WTC11 (cell line): Measurements from ENCODE around the gene FGD5. TPM values are rescaled to one million over a fixed set of nuclear protein-coding genes. Genes with fewer than 3 reads are reported as not detected.

Experiments used
- ATAC-seq: fragments of 200-7000 bp; cut with Tn5 transposase; 2 replicates; pipeline ENCODE4 v1.10.0; 2021; ENCODE audit warnings: mild to moderate bottlenecking, moderate library complexity
- CTCF ChIA-PET: fragments of 300-600 bp; sonication (Branson Sonifier 250); formaldehyde crosslinking; loops from one replicate; lab custom pipeline; 2021; ENCODE audit warnings: antibody characterized with exemption; lab: Charles Lee
- POLR2A ChIA-PET: fragments of 350-600 bp; sonication (Branson Sonifier 250); formaldehyde crosslinking; loops from one replicate; lab custom pipeline; 2021; ENCODE audit warnings: antibody characterized with exemption; lab: Charles Lee
- DNase-seq: peaks from one replicate; pipeline ENCODE4 v3.0.0; 2021; ENCODE audit warnings: low spot score
- H3K27ac Mint-ChIP-seq: 2 replicates; pipeline ENCODE4 v1.8.0; 2021; ENCODE audit warnings: mixed read lengths
- H3K27me3 Mint-ChIP-seq: 2 replicates; pipeline ENCODE4 v1.8.0; 2021; ENCODE audit warnings: low read depth, mild to moderate bottlenecking, moderate library complexity, mixed read lengths
- H3K36me3 Mint-ChIP-seq: 2 replicates; pipeline ENCODE4 v1.8.0; 2021; ENCODE audit warnings: mixed read lengths
- H3K4me1 Mint-ChIP-seq: 2 replicates; pipeline ENCODE4 v1.8.0; 2022; ENCODE audit warnings: mixed read lengths
- H3K4me3 Mint-ChIP-seq: 2 replicates; pipeline ENCODE4 v1.8.0; 2021; ENCODE audit warnings: mild to moderate bottlenecking, moderate library complexity, mixed read lengths
- H3K9me3 Mint-ChIP-seq: 2 replicates; pipeline ENCODE4 v1.8.0; 2021; ENCODE audit warnings: mixed read lengths
- AR ChIP-seq: fragments of 250-450 bp; sonication (Bioruptor Pico); IDR thresholded peaks from 2 replicates; pipeline ENCODE4 v1.9.0; 2021; ENCODE audit warnings: mild to moderate bottlenecking
- ATF2 ChIP-seq: sonication (generic); formaldehyde crosslinking; IDR thresholded peaks from 2 replicates; pipeline ENCODE4 v1.8.1; 2022; ENCODE audit warnings: low read depth, missing genetic modification reagents, borderline replicate concordance
- ATF6 ChIP-seq: sonication (generic); formaldehyde crosslinking; IDR thresholded peaks from 2 replicates; pipeline ENCODE4 v1.8.1; 2023; ENCODE audit warnings: mild to moderate bottlenecking, missing genetic modification reagents
- E2F5 ChIP-seq: sonication (generic); formaldehyde crosslinking; IDR thresholded peaks from 2 replicates; pipeline ENCODE4 v1.8.1; 2022; ENCODE audit warnings: mild to moderate bottlenecking, moderate library complexity, missing genetic modification reagents
- ELF4 ChIP-seq: sonication (generic); formaldehyde crosslinking; IDR thresholded peaks from 2 replicates; pipeline ENCODE4 v1.8.1; 2022; ENCODE audit warnings: low read depth, mild to moderate bottlenecking, moderate library complexity, missing genetic modification reagents
- ERG ChIP-seq: fragments of 250-450 bp; sonication (Bioruptor Pico); IDR thresholded peaks from 2 replicates; pipeline ENCODE4 v1.8.0; 2021; ENCODE audit warnings: mild to moderate bottlenecking
- ETV6 ChIP-seq: sonication (generic); formaldehyde crosslinking; IDR thresholded peaks from 2 replicates; pipeline ENCODE4 v1.8.1; 2022; ENCODE audit warnings: mild to moderate bottlenecking, missing genetic modification reagents
- FOXP1 ChIP-seq: sonication (generic); formaldehyde crosslinking; IDR thresholded peaks from 2 replicates; pipeline ENCODE4 v1.8.0; 2022; ENCODE audit warnings: missing genetic modification reagents, mild to moderate bottlenecking, moderate library complexity, borderline replicate concordance
- GRHL2 ChIP-seq: fragments of 250-450 bp; sonication (Bioruptor Pico); IDR thresholded peaks from 2 replicates; pipeline ENCODE4 v1.8.0; 2022; ENCODE audit warnings: mild to moderate bottlenecking, moderate library complexity; ENCODE audit not compliant: insufficient replicate concordance, severe bottlenecking
- HMGA2 ChIP-seq: fragments of 250-450 bp; sonication (Bioruptor Pico); IDR thresholded peaks from 2 replicates; pipeline ENCODE4 v1.4.0; 2021; ENCODE audit warnings: mild to moderate bottlenecking, moderate library complexity
- KAT7 ChIP-seq: sonication (generic); formaldehyde crosslinking; IDR thresholded peaks from 2 replicates; pipeline ENCODE4 v1.8.1; 2023; ENCODE audit warnings: missing genetic modification reagents, mild to moderate bottlenecking, borderline replicate concordance
- OVOL2 ChIP-seq: fragments of 250-450 bp; sonication (Bioruptor Pico); IDR thresholded peaks from 2 replicates; pipeline ENCODE4 v1.9.0; 2021; ENCODE audit warnings: mild to moderate bottlenecking, borderline replicate concordance
- PRRX2 ChIP-seq: fragments of 250-450 bp; sonication (Bioruptor Pico); IDR thresholded peaks from 2 replicates; pipeline ENCODE4 v1.8.0; 2021; ENCODE audit warnings: mild to moderate bottlenecking
- RORB ChIP-seq: fragments of 250-450 bp; sonication (Bioruptor Pico); IDR thresholded peaks from 2 replicates; pipeline ENCODE4 v1.9.0; 2021; ENCODE audit warnings: mild to moderate bottlenecking
- STAT6 ChIP-seq: sonication (generic); formaldehyde crosslinking; conservative IDR thresholded peaks from 2 replicates; pipeline ENCODE4 v1.8.1; 2023; ENCODE audit warnings: mild to moderate bottlenecking, low read depth, missing genetic modification reagents, moderate library complexity
- ZMAT4 ChIP-seq: fragments of 250-450 bp; sonication (Bioruptor Pico); IDR thresholded peaks from 2 replicates; pipeline ENCODE4 v1.9.0; 2021; ENCODE audit warnings: mild to moderate bottlenecking
- ZNF232 ChIP-seq: sonication (generic); formaldehyde crosslinking; IDR thresholded peaks from 2 replicates; pipeline ENCODE4 v1.8.0; 2022; ENCODE audit warnings: mild to moderate bottlenecking, missing genetic modification reagents
- ZNF423 ChIP-seq: fragments of 250-450 bp; sonication (Bioruptor Pico); IDR thresholded peaks from 2 replicates; pipeline ENCODE4 v2.1.2; 2022; ENCODE audit warnings: mild to moderate bottlenecking, moderate library complexity
- ZNF532 ChIP-seq: fragments of 250-450 bp; sonication (Bioruptor Pico); IDR thresholded peaks from 2 replicates; pipeline ENCODE4 v1.9.0; 2021; ENCODE audit warnings: mild to moderate bottlenecking, borderline replicate concordance
- ZSCAN18 ChIP-seq: fragments of 250-450 bp; sonication (Bioruptor Pico); IDR thresholded peaks from 2 replicates; pipeline ENCODE4 v2.1.2; 2022; ENCODE audit warnings: mild to moderate bottlenecking, moderate library complexity
- total RNA-seq: library from RNA; stranded (reverse); gene quantifications from 3 replicates; pipeline ENCODE4 v1.2.3, GENCODE V29; 2021

FGD5 gene
- total RNA-seq, 1 experiment from 2014 or later: 18.3 TPM

- TF ChIP-seq ZNF532 (CRISPR knock-in tag) (no peak), ZSCAN18 (CRISPR knock-in tag) (no peak), E2F5 (CRISPR knock-in tag) (no peak), AR (CRISPR knock-in tag) (no peak), HMGA2 (CRISPR knock-in tag) (no peak), ERG (CRISPR knock-in tag) (no peak), PRRX2 (CRISPR knock-in tag) (no peak), OVOL2 (CRISPR knock-in tag) (no peak), ETV6 (CRISPR knock-in tag) (no peak), ELF4 (CRISPR knock-in tag) (no peak), ATF2 (CRISPR knock-in tag) (no peak), GRHL2 (CRISPR knock-in tag) (no peak), ATF6 (no peak), ZNF232 (no peak), ZMAT4 (CRISPR knock-in tag) (no peak), ZNF423 (no peak), KAT7 (no peak), RORB (CRISPR knock-in tag) (no peak), FOXP1 (CRISPR knock-in tag) (no peak), STAT6 (CRISPR knock-in tag) (no peak)
- Mint-ChIP-seq H3K4me1 (peaks cover 34% of the 10 kb centered on the region), H3K27me3 (peaks cover 51% of the 10 kb centered on the region), H3K27ac (no peak overlapping the region), H3K9me3 (no peaks in the 10 kb centered on the region), H3K36me3 (no peaks in the 10 kb centered on the region), H3K4me3 (no peak overlapping the region)
- ChIA-PET CTCF (no interaction called here), POLR2A (no interaction called here)
- DNase-seq: no peak
- ATAC-seq: no peak
These were observed 10.7 kb upstream of the FGD5 start for GRCh38 chr3:14808025-14808424.
